Brain microvascular endothelial cell (primary cell): ENCODE measurements around the gene SOX13.

Experiments
- DNase-seq: peaks from one replicate; pipeline ENCODE4 v3.0.0-alpha.2; 2020
- H3K27ac ChIP-seq: fragments of 250-450 bp; sonication (Bioruptor Pico); 2 replicates; pipeline ENCODE4 v1.5.1; 2020; ENCODE audit warnings: mild to moderate bottlenecking, moderate library complexity
- H3K27me3 ChIP-seq: fragments of 250-450 bp; sonication (Bioruptor Pico); replicated peaks from 2 replicates; pipeline ENCODE4 v1.5.1; 2020; ENCODE audit warnings: mild to moderate bottlenecking
- H3K36me3 ChIP-seq: fragments of 250-450 bp; sonication (Bioruptor Pico); replicated peaks from 2 replicates; pipeline ENCODE4 v1.5.1; 2020; ENCODE audit warnings: mild to moderate bottlenecking
- H3K4me3 ChIP-seq: 2 replicates; pipeline ENCODE4 v1.5.1; 2011; ENCODE audit warnings: low read depth, mild to moderate bottlenecking, control low read depth, low read length, moderate library complexity
- in situ Hi-C: cut with HindIII; loops from 2 replicates; pipeline ENCODE4 v1.10.0; 2017; ENCODE audit warnings: low sequenced_read_pairs, low pct_ligation_motif_present
- TF ChIP-seq, protein P1 (sequence below): IDR thresholded peaks from 2 replicates; pipeline ENCODE4 v1.5.1; 2011; ENCODE audit warnings: low read depth, mild to moderate bottlenecking, moderate library complexity, low read length, control low read depth, inconsistent platforms; ENCODE audit errors: missing control alignments

Gene SOX13

DNA sequence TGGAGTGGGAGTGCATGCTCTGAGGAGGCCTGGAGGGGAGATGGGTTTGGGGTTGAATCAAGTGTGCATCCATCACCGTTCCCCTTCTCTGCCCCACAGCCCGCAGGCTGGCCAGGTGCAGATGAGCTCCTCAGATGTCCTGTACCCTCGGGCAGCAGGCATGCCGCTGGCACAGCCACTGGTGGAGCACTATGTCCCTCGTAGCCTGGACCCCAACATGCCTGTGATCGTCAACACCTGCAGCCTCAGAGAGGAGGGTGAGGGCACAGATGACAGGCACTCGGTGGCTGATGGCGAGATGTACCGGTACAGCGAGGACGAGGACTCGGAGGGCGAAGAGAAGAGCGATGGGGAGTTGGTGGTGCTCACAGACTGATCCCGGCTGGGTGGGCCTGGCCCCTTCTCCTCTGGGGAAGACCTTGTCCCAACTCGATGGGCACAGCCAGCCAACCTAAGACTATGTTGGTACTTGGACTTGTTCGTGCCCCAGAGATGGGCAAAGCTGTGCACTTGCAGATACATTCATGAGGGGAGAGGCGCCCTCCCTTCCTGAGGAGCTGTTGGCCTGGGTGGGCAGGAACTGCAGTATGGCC lies 52.9 kb downstream of the SOX13 start:
- Histone ChIP-seq H3K27ac (no peak overlapping the region), H3K27me3 (no peaks in the 10 kb centered on the region), H3K36me3 (peaks cover 9% of the 10 kb centered on the region), H3K4me3 (no peak overlapping the region)
- in situ Hi-C loops, result loop anchor here (25.0 kb wide), 1 partner anchor 264 kb away; the partner anchor contains the start of gene SNRPE
- TF ChIP-seq, protein P1, sequence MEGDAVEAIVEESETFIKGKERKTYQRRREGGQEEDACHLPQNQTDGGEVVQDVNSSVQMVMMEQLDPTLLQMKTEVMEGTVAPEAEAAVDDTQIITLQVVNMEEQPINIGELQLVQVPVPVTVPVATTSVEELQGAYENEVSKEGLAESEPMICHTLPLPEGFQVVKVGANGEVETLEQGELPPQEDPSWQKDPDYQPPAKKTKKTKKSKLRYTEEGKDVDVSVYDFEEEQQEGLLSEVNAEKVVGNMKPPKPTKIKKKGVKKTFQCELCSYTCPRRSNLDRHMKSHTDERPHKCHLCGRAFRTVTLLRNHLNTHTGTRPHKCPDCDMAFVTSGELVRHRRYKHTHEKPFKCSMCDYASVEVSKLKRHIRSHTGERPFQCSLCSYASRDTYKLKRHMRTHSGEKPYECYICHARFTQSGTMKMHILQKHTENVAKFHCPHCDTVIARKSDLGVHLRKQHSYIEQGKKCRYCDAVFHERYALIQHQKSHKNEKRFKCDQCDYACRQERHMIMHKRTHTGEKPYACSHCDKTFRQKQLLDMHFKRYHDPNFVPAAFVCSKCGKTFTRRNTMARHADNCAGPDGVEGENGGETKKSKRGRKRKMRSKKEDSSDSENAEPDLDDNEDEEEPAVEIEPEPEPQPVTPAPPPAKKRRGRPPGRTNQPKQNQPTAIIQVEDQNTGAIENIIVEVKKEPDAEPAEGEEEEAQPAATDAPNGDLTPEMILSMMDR, result no peak
- no peak for DNase-seq

DNA sequence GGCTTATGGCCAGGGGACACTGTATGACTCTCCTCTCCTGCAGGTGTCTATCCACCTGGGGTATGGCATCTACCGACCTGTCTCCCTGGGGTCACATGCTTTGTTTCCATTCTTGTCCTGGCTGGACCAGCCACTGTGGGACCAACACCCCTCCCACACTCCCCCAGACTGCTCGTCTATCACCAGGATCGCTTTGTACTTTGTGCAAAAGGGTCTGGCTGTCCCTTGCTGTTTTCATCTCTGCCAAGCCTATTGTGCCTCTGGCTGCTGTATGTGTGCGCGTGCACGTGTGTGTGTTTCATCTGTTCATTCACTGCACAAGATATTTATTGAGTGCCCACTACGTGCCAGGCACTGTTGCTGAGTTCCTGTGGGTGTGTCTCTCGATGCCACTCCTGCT lies 53.5 kb downstream of the SOX13 start:
- Histone ChIP-seq H3K27ac (no peak overlapping the region), H3K27me3 (no peaks in the 10 kb centered on the region), H3K36me3 (peaks cover 9% of the 10 kb centered on the region), H3K4me3 (no peak overlapping the region)
- in situ Hi-C loops, result loop anchor here (25.0 kb wide), 1 partner anchor 264 kb away; the partner anchor contains the start of gene SNRPE
- TF ChIP-seq, protein P1, result no peak
- no peak for DNase-seq

DNA sequence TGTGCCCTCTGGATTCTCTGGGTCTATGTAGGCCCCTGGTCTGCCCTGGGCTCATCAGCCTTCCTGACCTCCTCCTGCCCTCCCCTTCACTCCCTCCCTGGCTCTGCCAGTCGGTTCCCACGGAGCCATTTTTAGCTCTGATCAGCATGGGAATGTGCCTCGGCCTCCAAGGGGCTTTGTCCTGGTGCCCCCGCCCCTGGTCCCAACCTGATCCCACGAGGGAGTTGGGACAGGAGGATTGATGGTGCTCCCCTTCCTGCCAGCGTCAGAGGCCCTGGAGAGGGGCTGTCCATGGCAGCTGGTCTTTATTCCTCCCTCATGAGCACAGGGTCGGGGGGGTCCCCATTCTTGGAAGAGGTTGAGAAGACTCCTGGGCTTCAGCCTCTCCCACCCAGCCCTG lies 54.0 kb downstream of the SOX13 start:
- H3K27me3 ChIP-seq, result no peaks in the 10 kb centered on the region
- H3K27ac ChIP-seq, result no peak overlapping the region
- TF ChIP-seq, protein P1, result no peak
- peaks cover 9% of the 10 kb centered on the region for H3K36me3 ChIP-seq
- in situ Hi-C loops, result loop anchor here (25.0 kb wide), 1 partner anchor 265 kb away; the partner anchor contains the start of gene SNRPE
- H3K4me3 ChIP-seq, result no peak overlapping the region
- DNase-seq, result no peak

DNA sequence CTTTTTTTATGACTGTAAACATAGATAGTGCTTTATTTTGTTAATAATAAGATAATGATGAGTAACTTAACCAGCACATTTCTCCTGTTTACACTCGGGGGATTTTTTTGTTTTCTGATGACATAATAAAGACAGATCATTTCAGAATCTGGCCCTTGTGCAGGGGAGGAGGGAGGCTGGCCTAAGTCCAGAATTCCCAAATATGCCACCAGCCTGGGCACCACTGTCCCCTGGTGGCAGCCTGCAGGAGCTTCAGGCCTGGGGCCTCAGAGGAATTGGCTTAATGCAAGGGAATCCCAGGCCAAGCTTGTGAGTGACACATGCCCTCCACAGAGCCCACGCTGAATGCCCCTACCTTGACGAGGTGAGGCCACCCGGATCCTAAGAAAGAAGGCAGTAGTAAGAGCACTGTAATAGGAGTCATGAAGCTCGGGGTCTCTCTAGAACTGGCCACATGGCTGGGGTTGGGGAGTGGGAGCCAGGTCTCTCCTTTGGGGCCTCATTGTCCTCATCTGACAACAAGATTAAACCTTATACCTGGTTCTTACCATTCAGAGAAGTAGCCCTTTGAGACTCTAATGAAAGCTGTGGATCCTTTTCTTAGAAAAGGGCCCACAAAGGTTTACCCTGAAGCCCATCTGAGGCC lies 54.8 kb downstream of the SOX13 start:
- H3K4me3 ChIP-seq, result no peak overlapping the region
- DNase-seq, result peak; percentile 69
- no peak overlapping the region for H3K27ac ChIP-seq
- TF ChIP-seq, protein P1, result peak; percentile 99
- peaks cover 6% of the 10 kb centered on the region for H3K36me3 ChIP-seq
- in situ Hi-C loops, result loop anchor here (25.0 kb wide), 1 partner anchor 265 kb away; the partner anchor contains the start of gene SNRPE
- H3K27me3 ChIP-seq, result no peaks in the 10 kb centered on the region

DNA sequence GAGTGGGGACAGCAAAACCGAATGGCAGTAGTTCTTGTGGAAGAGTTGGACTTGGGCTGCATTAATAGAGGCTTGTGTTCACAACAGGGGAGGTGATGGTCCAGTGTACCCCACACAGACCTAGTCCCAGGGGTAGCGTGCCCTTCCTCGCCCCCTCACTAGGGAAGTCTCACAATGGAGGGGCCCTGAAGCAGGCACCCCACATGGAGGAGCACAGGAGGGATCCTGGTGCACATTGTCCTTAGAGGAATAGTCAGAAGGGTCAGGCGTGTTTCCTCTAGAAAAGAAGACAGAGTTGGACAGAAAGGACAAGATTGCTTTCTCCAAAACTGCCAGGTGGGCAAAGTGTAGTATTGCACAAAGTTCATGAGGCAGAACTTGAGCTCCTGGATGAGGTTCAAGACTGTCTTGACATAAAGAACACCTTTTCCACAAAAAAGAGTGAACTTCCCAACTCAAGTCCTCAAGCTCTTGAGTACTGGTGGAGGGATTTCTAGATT lies 55.6 kb downstream of the SOX13 start:
- H3K27me3 ChIP-seq, result no peaks in the 10 kb centered on the region
- no peak for DNase-seq
- H3K4me3 ChIP-seq, result no peak overlapping the region
- TF ChIP-seq, protein P1, result peak; percentile 5
- in situ Hi-C loops, result loop anchor here (25.0 kb wide), 1 partner anchor 266 kb away; the partner anchor contains the start of gene SNRPE
- H3K27ac ChIP-seq, result no peak overlapping the region
- H3K36me3 ChIP-seq, result peaks cover 5% of the 10 kb centered on the region
